Measurements from ENCODE around the gene IFNL4.

- TF ChIP-seq RAD21 (IDR thresholded peaks at IDR 0.05) (no peak), HNF4G (IDR thresholded peaks at IDR 0.05) (no peak), SP1 (IDR thresholded peaks at IDR 0.05) (no peak), CTCF (IDR thresholded peaks at IDR 0.05; ENCODE audit: low read depth, low read length, missing input control) (no peak), MAX (IDR thresholded peaks at IDR 0.05) (no peak), GABPA (IDR thresholded peaks at IDR 0.05 in 1 of 2, conservative IDR thresholded peaks at IDR 0.05 in 1 of 2) (no peak), ZBTB33 (IDR thresholded peaks at IDR 0.05) (no peak), TAF1 (conservative IDR thresholded peaks at IDR 0.05) (no peak), HNF4A (conservative IDR thresholded peaks at IDR 0.05) (no peak), RXRA (IDR thresholded peaks at IDR 0.05) (no peak)
- TF ChIP-seq, protein P1, sequence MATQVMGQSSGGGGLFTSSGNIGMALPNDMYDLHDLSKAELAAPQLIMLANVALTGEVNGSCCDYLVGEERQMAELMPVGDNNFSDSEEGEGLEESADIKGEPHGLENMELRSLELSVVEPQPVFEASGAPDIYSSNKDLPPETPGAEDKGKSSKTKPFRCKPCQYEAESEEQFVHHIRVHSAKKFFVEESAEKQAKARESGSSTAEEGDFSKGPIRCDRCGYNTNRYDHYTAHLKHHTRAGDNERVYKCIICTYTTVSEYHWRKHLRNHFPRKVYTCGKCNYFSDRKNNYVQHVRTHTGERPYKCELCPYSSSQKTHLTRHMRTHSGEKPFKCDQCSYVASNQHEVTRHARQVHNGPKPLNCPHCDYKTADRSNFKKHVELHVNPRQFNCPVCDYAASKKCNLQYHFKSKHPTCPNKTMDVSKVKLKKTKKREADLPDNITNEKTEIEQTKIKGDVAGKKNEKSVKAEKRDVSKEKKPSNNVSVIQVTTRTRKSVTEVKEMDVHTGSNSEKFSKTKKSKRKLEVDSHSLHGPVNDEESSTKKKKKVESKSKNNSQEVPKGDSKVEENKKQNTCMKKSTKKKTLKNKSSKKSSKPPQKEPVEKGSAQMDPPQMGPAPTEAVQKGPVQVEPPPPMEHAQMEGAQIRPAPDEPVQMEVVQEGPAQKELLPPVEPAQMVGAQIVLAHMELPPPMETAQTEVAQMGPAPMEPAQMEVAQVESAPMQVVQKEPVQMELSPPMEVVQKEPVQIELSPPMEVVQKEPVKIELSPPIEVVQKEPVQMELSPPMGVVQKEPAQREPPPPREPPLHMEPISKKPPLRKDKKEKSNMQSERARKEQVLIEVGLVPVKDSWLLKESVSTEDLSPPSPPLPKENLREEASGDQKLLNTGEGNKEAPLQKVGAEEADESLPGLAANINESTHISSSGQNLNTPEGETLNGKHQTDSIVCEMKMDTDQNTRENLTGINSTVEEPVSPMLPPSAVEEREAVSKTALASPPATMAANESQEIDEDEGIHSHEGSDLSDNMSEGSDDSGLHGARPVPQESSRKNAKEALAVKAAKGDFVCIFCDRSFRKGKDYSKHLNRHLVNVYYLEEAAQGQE (IDR thresholded peaks at IDR 0.05): no peak
- TF ChIP-seq, protein P2, sequence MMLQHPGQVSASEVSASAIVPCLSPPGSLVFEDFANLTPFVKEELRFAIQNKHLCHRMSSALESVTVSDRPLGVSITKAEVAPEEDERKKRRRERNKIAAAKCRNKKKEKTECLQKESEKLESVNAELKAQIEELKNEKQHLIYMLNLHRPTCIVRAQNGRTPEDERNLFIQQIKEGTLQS (IDR thresholded peaks at IDR 0.05): no peak
Observed at GRCh38 chr19:39257227-39257626, 8.6 kb upstream of the IFNL4 start.

Data from liver (tissue), 3 donors.